ENCODE results near the gene RBPJ. TPM values are rescaled to one million over a fixed set of nuclear protein-coding genes. Genes with fewer than 3 reads are reported as not detected.

RBPJ gene
- polyA plus RNA-seq, 3 donors = 75.3 to 177 (median 128) TPM

- H3K27ac ChIP-seq (ENCODE audit: low read depth in 1 of 2, low read length in 2 of 2) = no peak overlapping the region
- H2AFZ ChIP-seq (ENCODE audit: insufficient read depth, low read depth, low read length, poor library complexity, severe bottlenecking) = no peak overlapping the region
- H3K36me3 ChIP-seq (replicated peaks in 1 of 2; ENCODE audit: control insufficient read depth in 1 of 2, insufficient read depth in 2 of 2, low read length in 2 of 2) = peaks cover 3 to 14% of the 10 kb centered on the region in 2 donors
- H3K4me3 ChIP-seq (replicated peaks in 1 of 3; ENCODE audit: low read depth in 2 of 3, low read length in 3 of 3) = no peak overlapping the region
- no peak overlapping the region for H3K4me2 ChIP-seq (replicated peaks; ENCODE audit: extremely low read depth, low read length, poor library complexity, severe bottlenecking)
- no CpG with 5 or more reads among the region's 5 CpGs for WGBS (ENCODE audit: insufficient coverage)
- peaks cover 0 to 3% (median 1%) of the 10 kb centered on the region in 7 donors for H3K9me3 Mint-ChIP-seq
- DNase-seq = peak; percentile 12 to 43 (median 19)
- H3K4me1 ChIP-seq (ENCODE audit: control insufficient read depth in 1 of 2, insufficient read depth in 2 of 2, low read length in 2 of 2) = peaks cover 19 to 30% of the 10 kb centered on the region in 2 donors
- no peaks in the 10 kb centered on the region for H3K9me3 ChIP-seq (replicated peaks in 1 of 2; ENCODE audit: control insufficient read depth in 1 of 2, insufficient read depth in 1 of 2, low read length in 2 of 2)
- H4K20me1 ChIP-seq (ENCODE audit: insufficient read depth, low read length) = peaks cover 100% of the 10 kb centered on the region
- peak overlapping the region in 2 of 7 donors; percentile 30 to 55 for H3K27ac Mint-ChIP-seq
- peaks cover 43% of the 10 kb centered on the region for H3K4me1 Mint-ChIP-seq
- intact Hi-C loops (cut with micrococcal nuclease) = no loop called here
- H3K27me3 Mint-ChIP-seq (ENCODE audit: low read depth in 3 of 3) = peaks cover 20 to 47% (median 29%) of the 10 kb centered on the region in 3 donors
- no peak for TF ChIP-seq CTCF (IDR thresholded peaks at IDR 0.05)
- H3K27me3 ChIP-seq (ENCODE audit: control insufficient read depth in 2 of 2, insufficient read depth in 2 of 2, low read length in 2 of 2) = peaks cover 7 to 29% of the 10 kb centered on the region in 2 donors
- H3K4me3 Mint-ChIP-seq = no peak overlapping the region
- H3K79me2 ChIP-seq (ENCODE audit: insufficient read depth, low read length) = peaks cover 89% of the 10 kb centered on the region
- H3K36me3 Mint-ChIP-seq = peaks cover 52 to 61% of the 10 kb centered on the region in 2 donors
- H3K9ac ChIP-seq (ENCODE audit: insufficient read depth, low read length, poor library complexity, severe bottlenecking) = no peak overlapping the region
Measured at GRCh38 chr4:26372525-26373172, 51.8 kb downstream of the RBPJ start.

- Mint-ChIP-seq H3K4me1 (peaks cover 45% of the 10 kb centered on the region), H3K4me3 (peak overlapping the region in 1 of 2 donors; percentile 21), H3K9me3 (peaks cover 0 to 3% (median 1%) of the 10 kb centered on the region in 7 donors), H3K27ac (no peak overlapping the region), H3K27me3 (ENCODE audit: low read depth in 3 of 3) (peaks cover 16 to 34% (median 19%) of the 10 kb centered on the region in 3 donors), H3K36me3 (peaks cover 33 to 35% of the 10 kb centered on the region in 2 donors)
- no peak overlapping the region for H3K9ac ChIP-seq (ENCODE audit: insufficient read depth, low read length, poor library complexity, severe bottlenecking)
- peaks cover 28 to 39% of the 10 kb centered on the region in 2 donors for H3K4me1 ChIP-seq (ENCODE audit: control insufficient read depth in 1 of 2, insufficient read depth in 2 of 2, low read length in 2 of 2)
- no peak for DNase-seq
- peaks cover 3 to 10% of the 10 kb centered on the region in 2 donors for H3K36me3 ChIP-seq (replicated peaks in 1 of 2; ENCODE audit: control insufficient read depth in 1 of 2, insufficient read depth in 2 of 2, low read length in 2 of 2)
- no peak for TF ChIP-seq CTCF (IDR thresholded peaks at IDR 0.05)
- H3K27me3 ChIP-seq (ENCODE audit: control insufficient read depth in 2 of 2, insufficient read depth in 2 of 2, low read length in 2 of 2) = peaks cover 3 to 16% of the 10 kb centered on the region in 2 donors
- peaks cover 100% of the 10 kb centered on the region for H4K20me1 ChIP-seq (ENCODE audit: insufficient read depth, low read length)
- H2AFZ ChIP-seq (ENCODE audit: insufficient read depth, low read depth, low read length, poor library complexity, severe bottlenecking) = no peak overlapping the region
- 100% methylated on average over 2 of the region's 6 CpGs for WGBS (ENCODE audit: insufficient coverage)
- no peak overlapping the region for H3K4me2 ChIP-seq (replicated peaks; ENCODE audit: extremely low read depth, low read length, poor library complexity, severe bottlenecking)
- H3K4me3 ChIP-seq (replicated peaks in 1 of 3; ENCODE audit: low read depth in 2 of 3, low read length in 3 of 3) = no peak overlapping the region
- no peak overlapping the region for H3K27ac ChIP-seq (ENCODE audit: low read depth in 1 of 2, low read length in 2 of 2)
- H3K9me3 ChIP-seq (replicated peaks in 1 of 2; ENCODE audit: control insufficient read depth in 1 of 2, insufficient read depth in 1 of 2, low read length in 2 of 2) = no peaks in the 10 kb centered on the region
- H3K79me2 ChIP-seq (ENCODE audit: insufficient read depth, low read length) = peaks cover 83% of the 10 kb centered on the region
- intact Hi-C loops (cut with micrococcal nuclease) = no loop called here
Measured at GRCh38 chr4:26375551-26375950, 54.7 kb downstream of the RBPJ start.
